Parathyroid adenoma (tissue), 2 donors: ENCODE measurements around the gene PLPPR1.

Source experiments
- H2AFZ ChIP-seq: fragments of 300-600 bp; sonication (generic); one replicate; pipeline ENCODE4 v1.7.0; 2017; ENCODE audit warnings: antibody characterized with exemption, mild to moderate bottlenecking
- H3K27ac ChIP-seq: fragments of 300-600 bp; sonication (generic); one replicate; pipeline ENCODE4 v1.7.0; 2017
- H3K27me3 ChIP-seq: fragments of 300-600 bp; sonication (generic); one replicate; pipeline ENCODE4 v1.7.0; 2017; ENCODE audit warnings: low read length; ENCODE audit not compliant: control insufficient read depth, insufficient read depth
- H3K36me3 ChIP-seq: fragments of 300-600 bp; sonication (generic); one replicate; pipeline ENCODE4 v1.7.0; 2017; ENCODE audit warnings: low read length; ENCODE audit not compliant: control insufficient read depth, insufficient read depth
- H3K4me1 ChIP-seq: fragments of 300-600 bp; sonication (generic); one replicate; pipeline ENCODE4 v1.7.0; 2017; ENCODE audit warnings: control low read depth
- H3K4me2 ChIP-seq: fragments of 300-600 bp; sonication (generic); one replicate; pipeline ENCODE4 v1.7.0; 2017; ENCODE audit warnings: low read length
- H3K4me3 ChIP-seq: fragments of 300-600 bp; sonication (generic); one replicate; pipeline ENCODE4 v1.7.0; 2017; ENCODE audit warnings: low read depth, low read length
- H3K79me2 ChIP-seq: fragments of 300-600 bp; sonication (generic); one replicate; pipeline ENCODE4 v1.7.0; 2017; ENCODE audit warnings: control low read depth
- H3K9ac ChIP-seq: fragments of 300-600 bp; sonication (generic); one replicate; pipeline ENCODE4 v1.7.0; 2017; ENCODE audit warnings: mild to moderate bottlenecking
- H3K9me3 ChIP-seq: fragments of 300-600 bp; sonication (generic); one replicate; pipeline ENCODE4 v1.7.0; 2017; ENCODE audit warnings: low read length; ENCODE audit not compliant: control insufficient read depth
- TF ChIP-seq, protein P1 (sequence below): fragments of 300-600 bp; sonication (generic); IDR thresholded peaks from one replicate; pipeline ENCODE4 v1.7.0; 2017; ENCODE audit warnings: antibody characterized with exemption, mild to moderate bottlenecking
- donor health status: primary hyperparathyroidism.

PLPPR1 gene

DNA sequence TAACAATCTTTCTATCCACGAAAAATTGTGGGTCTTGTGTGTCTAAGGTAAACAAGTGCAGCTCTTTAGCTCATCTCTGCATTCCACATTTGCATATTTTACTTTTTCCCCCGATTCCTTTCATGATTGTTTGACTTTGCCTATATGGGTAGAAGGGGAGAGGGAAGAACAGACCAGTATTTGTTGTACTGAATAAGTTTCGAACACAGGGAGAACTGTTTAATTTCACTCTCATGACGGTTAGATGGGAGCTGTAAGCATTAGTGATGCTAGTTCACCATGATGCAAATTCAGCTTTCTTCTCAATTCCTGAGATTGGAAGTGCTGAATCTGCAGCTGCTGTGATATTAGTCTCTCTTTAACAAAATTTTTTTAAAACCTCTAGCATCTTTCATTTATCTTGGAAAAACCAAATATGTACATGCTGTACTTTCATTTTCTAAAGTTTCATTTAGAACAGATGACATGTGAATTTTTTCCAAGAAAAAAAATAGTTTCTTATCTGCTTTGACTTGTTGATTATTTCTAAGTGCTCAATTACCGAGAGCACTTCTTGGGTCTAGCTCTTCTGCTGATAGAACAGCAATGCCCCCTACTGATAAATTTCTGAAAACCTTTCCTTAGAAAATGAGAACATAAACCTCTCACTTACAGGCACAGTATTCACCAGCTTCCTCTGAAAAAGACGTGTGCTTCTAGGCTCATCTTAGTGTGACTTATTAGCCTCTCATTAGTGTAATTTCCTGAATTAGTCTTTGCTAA, 206.8 kb downstream of the PLPPR1 start:
- H3K27ac ChIP-seq = no peak overlapping the region
- H3K9me3 ChIP-seq = no peaks in the 10 kb centered on the region
- no peaks in the 10 kb centered on the region for H3K27me3 ChIP-seq
- no peak overlapping the region for H3K4me2 ChIP-seq
- H3K36me3 ChIP-seq = no peaks in the 10 kb centered on the region
- H3K79me2 ChIP-seq = no peaks in the 10 kb centered on the region
- TF ChIP-seq, protein P1, sequence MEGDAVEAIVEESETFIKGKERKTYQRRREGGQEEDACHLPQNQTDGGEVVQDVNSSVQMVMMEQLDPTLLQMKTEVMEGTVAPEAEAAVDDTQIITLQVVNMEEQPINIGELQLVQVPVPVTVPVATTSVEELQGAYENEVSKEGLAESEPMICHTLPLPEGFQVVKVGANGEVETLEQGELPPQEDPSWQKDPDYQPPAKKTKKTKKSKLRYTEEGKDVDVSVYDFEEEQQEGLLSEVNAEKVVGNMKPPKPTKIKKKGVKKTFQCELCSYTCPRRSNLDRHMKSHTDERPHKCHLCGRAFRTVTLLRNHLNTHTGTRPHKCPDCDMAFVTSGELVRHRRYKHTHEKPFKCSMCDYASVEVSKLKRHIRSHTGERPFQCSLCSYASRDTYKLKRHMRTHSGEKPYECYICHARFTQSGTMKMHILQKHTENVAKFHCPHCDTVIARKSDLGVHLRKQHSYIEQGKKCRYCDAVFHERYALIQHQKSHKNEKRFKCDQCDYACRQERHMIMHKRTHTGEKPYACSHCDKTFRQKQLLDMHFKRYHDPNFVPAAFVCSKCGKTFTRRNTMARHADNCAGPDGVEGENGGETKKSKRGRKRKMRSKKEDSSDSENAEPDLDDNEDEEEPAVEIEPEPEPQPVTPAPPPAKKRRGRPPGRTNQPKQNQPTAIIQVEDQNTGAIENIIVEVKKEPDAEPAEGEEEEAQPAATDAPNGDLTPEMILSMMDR = no peak
- H3K4me3 ChIP-seq = no peak overlapping the region
- no peak overlapping the region for H3K9ac ChIP-seq
- no peaks in the 10 kb centered on the region for H3K4me1 ChIP-seq
- no peak overlapping the region for H2AFZ ChIP-seq

DNA sequence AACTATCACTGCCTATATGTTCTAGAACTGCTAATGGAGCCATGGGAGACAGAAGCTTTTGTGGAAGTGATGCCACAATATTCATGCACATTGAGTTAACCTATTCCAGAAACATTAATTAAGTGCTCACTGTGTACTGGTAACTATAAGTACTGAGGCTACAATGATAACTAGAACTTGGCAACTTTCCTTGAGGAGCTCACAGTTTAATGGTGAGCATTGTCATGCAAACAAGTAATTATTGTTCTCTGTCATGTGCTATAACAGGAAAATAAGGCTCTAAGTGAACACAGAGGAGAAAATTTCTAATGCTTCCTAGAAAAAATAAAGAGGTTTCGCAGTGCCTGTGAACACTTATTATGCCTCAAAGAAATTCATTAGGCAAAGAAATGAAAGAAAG, 214.1 kb downstream of the PLPPR1 start:
- no peak overlapping the region for H3K4me3 ChIP-seq
- H3K9ac ChIP-seq = no peak overlapping the region
- H3K27me3 ChIP-seq = no peaks in the 10 kb centered on the region
- no peak overlapping the region for H3K27ac ChIP-seq
- H3K4me1 ChIP-seq = no peaks in the 10 kb centered on the region
- H2AFZ ChIP-seq = no peak overlapping the region
- H3K9me3 ChIP-seq = no peaks in the 10 kb centered on the region
- TF ChIP-seq, protein P1 = no peak
- no peak overlapping the region for H3K4me2 ChIP-seq
- no peaks in the 10 kb centered on the region for H3K79me2 ChIP-seq
- no peaks in the 10 kb centered on the region for H3K36me3 ChIP-seq

DNA sequence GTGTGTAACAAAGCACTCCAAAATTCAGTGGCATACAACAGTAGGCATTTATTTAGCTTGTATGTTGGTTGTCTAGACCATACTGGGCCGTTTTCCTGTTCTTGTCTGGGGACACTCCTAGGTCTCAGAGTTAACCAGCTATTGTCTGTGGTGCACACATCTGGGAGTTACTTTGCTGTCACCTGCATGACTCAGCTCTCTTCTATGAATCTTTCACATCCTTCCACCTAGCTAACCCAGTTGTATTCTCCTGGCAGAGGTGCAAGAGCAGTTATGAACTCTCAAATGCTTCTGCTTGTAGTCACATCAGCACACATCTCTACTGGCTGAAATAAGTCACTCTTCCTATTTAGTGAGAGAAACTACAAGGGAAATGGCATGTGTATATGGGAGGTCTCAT, 218.2 kb downstream of the PLPPR1 start:
- Histone ChIP-seq H3K4me1 (no peaks in the 10 kb centered on the region), H3K4me2 (no peak overlapping the region), H3K9me3 (no peaks in the 10 kb centered on the region), H3K9ac (no peak overlapping the region), H3K27ac (no peak overlapping the region), H3K36me3 (no peaks in the 10 kb centered on the region), H2AFZ (no peak overlapping the region), H3K27me3 (no peaks in the 10 kb centered on the region), H3K79me2 (no peaks in the 10 kb centered on the region), H3K4me3 (no peak overlapping the region)
- TF ChIP-seq, protein P1 = no peak

DNA sequence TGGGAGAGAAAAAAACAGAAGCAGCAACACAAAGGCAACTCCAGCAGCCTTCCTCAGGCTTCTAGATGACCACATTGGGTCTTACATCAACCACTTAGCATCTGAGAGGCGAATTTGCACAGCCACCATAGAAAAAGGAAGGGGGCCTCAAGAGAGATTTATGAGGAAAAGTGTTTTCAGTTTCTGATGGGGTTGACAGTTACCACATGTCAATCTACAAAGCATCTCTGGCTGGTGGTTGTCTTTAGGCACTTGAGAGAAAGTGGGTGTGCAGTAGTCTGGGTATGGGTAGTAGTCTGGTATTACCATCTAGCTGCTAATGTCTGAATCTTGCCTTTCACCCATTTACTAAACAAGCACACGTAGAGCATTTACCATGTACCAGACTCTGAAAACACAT, 218.8 kb downstream of the PLPPR1 start:
- no peak overlapping the region for H3K4me3 ChIP-seq
- H3K27ac ChIP-seq = no peak overlapping the region
- no peak overlapping the region for H2AFZ ChIP-seq
- H3K27me3 ChIP-seq = no peaks in the 10 kb centered on the region
- no peaks in the 10 kb centered on the region for H3K9me3 ChIP-seq
- H3K4me1 ChIP-seq = no peaks in the 10 kb centered on the region
- no peaks in the 10 kb centered on the region for H3K79me2 ChIP-seq
- H3K4me2 ChIP-seq = no peak overlapping the region
- no peaks in the 10 kb centered on the region for H3K36me3 ChIP-seq
- H3K9ac ChIP-seq = no peak overlapping the region
- TF ChIP-seq, protein P1 = no peak
